ENCODE data around the gene CCSAP.

GRCh38 chr1:229328598-229329362 lies 14.1 kb downstream of the CCSAP start:
- TF ChIP-seq CTCF (IDR thresholded peaks at IDR 0.05) (no peak), POLR2A (IDR thresholded peaks at IDR 0.05) (no peak)

Data from adrenal gland (tissue), 5 donors.